Measurements from ENCODE around the gene COX20. TPM values are rescaled to one million over a fixed set of nuclear protein-coding genes. Genes with fewer than 3 reads are reported as not detected.

The COX20 gene
- total and polyA plus RNA-seq, 2 of the 13 experiments (the other 11 are each of a cell fraction or from before 2014, with no cell fraction given), result 34.4 to 95.8 TPM

DNA sequence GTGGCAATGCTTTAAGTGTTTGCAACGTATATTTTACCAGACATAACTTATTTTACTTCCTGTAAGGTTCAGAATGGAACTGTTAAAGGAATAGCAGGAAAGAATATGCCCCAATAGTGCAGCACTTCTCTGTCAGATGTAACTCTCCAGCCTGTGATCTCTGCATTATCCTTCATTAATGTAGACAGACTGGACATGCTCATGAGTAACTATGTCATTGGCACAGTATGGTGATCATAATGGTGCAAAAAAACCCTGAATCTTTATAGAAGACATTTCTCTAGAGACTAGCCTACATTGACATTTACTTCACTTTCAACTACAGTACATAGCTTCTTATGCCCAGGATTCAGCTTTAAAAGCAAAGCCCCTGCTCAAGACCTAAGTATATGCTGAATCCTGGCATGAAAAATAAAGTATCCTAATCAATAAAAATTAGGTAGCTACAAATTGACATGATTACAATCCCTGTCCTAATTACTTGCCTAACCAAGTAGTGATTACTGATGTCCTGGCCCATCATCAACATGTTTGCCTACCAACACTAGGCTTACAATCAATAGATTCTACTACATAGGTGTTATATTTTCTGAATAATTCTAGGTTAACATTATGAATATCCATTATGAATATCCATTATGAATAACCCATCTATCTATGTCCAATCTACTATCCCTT is 13.9 kb downstream of the COX20 start:
- ATAC-seq, result peak; percentile 19
- Histone ChIP-seq H2AFZ (ENCODE audit: low read length) (no peak overlapping the region), H3K79me2 (ENCODE audit: insufficient read depth, low read length) (peaks cover 5% of the 10 kb centered on the region), H4K20me1 (ENCODE audit: insufficient read depth, low read length) (peaks cover 6% of the 10 kb centered on the region), H3K27me3 (ENCODE audit: control insufficient read depth in 1 of 2, insufficient read depth in 2 of 2, low read length in 2 of 2) (no peaks in the 10 kb centered on the region), H3K27ac (ENCODE audit: extremely low read length, insufficient read depth, low read length) (peak overlapping the region; percentile 6), H3K9ac (ENCODE audit: insufficient read depth, low read depth, low read length) (no peak overlapping the region), H3K4me1 (ENCODE audit: insufficient read depth, low read length) (peaks cover 10% of the 10 kb centered on the region; the same call in 1 of the 2 replicates), H3K36me3 (replicated peaks in 1 of 2; ENCODE audit: control insufficient read depth in 1 of 2, insufficient read depth in 2 of 2, low read length in 2 of 2) (peaks cover 3 to 46% of the 10 kb centered on the region in 2 experiments), H3K9me3 (ENCODE audit: low read length) (no peaks in the 10 kb centered on the region), H3K4me2 (ENCODE audit: low read depth, low read length) (no peak overlapping the region), H3K4me3 (replicated peaks in 1 of 3; ENCODE audit: insufficient read depth in 1 of 3, low read depth in 2 of 3, low read length in 3 of 3) (no peak overlapping the region)
- WGBS (ENCODE audit: low lambda C conversion rate), result 97% methylated on average over 1 of the region's 1 CpG
- intact Hi-C loops (cut with micrococcal nuclease; ENCODE audit: unreplicated experiment), result no loop called here
- POLR2A ChIA-PET, result interaction anchor here (0.7 to 3.9 kb wide), 3 partner anchors 13 to 120 kb away, joined by 3 to 27 read pairs (median 14); partner anchors contain the start of gene COX20
- DNase-seq (ENCODE audit: low spot score), result no peak
- BruUV-seq (replicated peaks), result no TSS peak
- no peak for FAIRE-seq
- CTCF ChIA-PET (ENCODE audit: low intra/inter-chr PET ratio, low total read pairs), result no interaction called here
- in situ Hi-C loops (cut with HindIII; ENCODE audit: extremely low pct_ligation_motif_present, low pct_unique_long_range_greater_than_20kb), result no loop called here
- TF ChIP-seq, protein P1, sequence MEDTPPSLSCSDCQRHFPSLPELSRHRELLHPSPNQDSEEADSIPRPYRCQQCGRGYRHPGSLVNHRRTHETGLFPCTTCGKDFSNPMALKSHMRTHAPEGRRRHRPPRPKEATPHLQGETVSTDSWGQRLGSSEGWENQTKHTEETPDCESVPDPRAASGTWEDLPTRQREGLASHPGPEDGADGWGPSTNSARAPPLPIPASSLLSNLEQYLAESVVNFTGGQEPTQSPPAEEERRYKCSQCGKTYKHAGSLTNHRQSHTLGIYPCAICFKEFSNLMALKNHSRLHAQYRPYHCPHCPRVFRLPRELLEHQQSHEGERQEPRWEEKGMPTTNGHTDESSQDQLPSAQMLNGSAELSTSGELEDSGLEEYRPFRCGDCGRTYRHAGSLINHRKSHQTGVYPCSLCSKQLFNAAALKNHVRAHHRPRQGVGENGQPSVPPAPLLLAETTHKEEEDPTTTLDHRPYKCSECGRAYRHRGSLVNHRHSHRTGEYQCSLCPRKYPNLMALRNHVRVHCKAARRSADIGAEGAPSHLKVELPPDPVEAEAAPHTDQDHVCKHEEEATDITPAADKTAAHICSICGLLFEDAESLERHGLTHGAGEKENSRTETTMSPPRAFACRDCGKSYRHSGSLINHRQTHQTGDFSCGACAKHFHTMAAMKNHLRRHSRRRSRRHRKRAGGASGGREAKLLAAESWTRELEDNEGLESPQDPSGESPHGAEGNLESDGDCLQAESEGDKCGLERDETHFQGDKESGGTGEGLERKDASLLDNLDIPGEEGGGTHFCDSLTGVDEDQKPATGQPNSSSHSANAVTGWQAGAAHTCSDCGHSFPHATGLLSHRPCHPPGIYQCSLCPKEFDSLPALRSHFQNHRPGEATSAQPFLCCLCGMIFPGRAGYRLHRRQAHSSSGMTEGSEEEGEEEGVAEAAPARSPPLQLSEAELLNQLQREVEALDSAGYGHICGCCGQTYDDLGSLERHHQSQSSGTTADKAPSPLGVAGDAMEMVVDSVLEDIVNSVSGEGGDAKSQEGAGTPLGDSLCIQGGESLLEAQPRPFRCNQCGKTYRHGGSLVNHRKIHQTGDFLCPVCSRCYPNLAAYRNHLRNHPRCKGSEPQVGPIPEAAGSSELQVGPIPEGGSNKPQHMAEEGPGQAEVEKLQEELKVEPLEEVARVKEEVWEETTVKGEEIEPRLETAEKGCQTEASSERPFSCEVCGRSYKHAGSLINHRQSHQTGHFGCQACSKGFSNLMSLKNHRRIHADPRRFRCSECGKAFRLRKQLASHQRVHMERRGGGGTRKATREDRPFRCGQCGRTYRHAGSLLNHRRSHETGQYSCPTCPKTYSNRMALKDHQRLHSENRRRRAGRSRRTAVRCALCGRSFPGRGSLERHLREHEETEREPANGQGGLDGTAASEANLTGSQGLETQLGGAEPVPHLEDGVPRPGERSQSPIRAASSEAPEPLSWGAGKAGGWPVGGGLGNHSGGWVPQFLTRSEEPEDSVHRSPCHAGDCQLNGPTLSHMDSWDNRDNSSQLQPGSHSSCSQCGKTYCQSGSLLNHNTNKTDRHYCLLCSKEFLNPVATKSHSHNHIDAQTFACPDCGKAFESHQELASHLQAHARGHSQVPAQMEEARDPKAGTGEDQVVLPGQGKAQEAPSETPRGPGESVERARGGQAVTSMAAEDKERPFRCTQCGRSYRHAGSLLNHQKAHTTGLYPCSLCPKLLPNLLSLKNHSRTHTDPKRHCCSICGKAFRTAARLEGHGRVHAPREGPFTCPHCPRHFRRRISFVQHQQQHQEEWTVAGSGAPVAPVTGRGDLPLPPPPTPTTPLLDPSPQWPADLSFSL (CRISPR knock-in tag; IDR thresholded peaks at IDR 0.05), result no peak
- TF ChIP-seq ZNF251 (CRISPR knock-in tag; IDR thresholded peaks at IDR 0.05) (no peak), ZNF20 (CRISPR knock-in tag; IDR thresholded peaks at IDR 0.05) (no peak), POLR2AphosphoS2 (IDR thresholded peaks at IDR 0.05; ENCODE audit: low read depth, low read length) (peak; percentile 75), ARHGAP35 (CRISPR knock-in tag; IDR thresholded peaks at IDR 0.05; ENCODE audit: borderline replicate concordance) (no peak), MZF1 (CRISPR knock-in tag; IDR thresholded peaks at IDR 0.05; ENCODE audit: borderline replicate concordance) (no peak), SNAPC2 (CRISPR knock-in tag; IDR thresholded peaks at IDR 0.05) (no peak), NBN (conservative IDR thresholded peaks at IDR 0.05) (no peak), ZNF768 (CRISPR knock-in tag; IDR thresholded peaks at IDR 0.05) (no peak), RARA (CRISPR knock-in tag; IDR thresholded peaks at IDR 0.05) (no peak), ZNF703 (CRISPR knock-in tag; IDR thresholded peaks at IDR 0.05; ENCODE audit: borderline replicate concordance) (no peak), SOX6 (IDR thresholded peaks at IDR 0.05) (no peak), SOX6 (CRISPR knock-in tag; IDR thresholded peaks at IDR 0.05) (no peak), ZNF615 (CRISPR knock-in tag; IDR thresholded peaks at IDR 0.05; ENCODE audit: borderline replicate concordance) (no peak), RFX1 (IDR thresholded peaks at IDR 0.05) (no peak), ZNF589 (CRISPR knock-in tag; conservative IDR thresholded peaks at IDR 0.05) (no peak), ZNF33B (CRISPR knock-in tag; IDR thresholded peaks at IDR 0.05) (no peak)
- TF ChIP-seq, protein P2, sequence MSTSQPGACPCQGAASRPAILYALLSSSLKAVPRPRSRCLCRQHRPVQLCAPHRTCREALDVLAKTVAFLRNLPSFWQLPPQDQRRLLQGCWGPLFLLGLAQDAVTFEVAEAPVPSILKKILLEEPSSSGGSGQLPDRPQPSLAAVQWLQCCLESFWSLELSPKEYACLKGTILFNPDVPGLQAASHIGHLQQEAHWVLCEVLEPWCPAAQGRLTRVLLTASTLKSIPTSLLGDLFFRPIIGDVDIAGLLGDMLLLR (CRISPR knock-in tag; IDR thresholded peaks at IDR 0.05), result no peak
- TF ChIP-seq, protein P3, sequence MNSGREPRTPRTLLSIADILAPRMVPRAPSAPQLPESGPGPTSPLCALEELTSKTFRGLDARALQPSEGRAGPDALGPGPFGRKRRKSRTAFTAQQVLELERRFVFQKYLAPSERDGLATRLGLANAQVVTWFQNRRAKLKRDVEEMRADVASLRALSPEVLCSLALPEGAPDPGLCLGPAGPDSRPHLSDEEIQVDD (CRISPR knock-in tag; IDR thresholded peaks at IDR 0.05; ENCODE audit: borderline replicate concordance), result no peak

Measured in HepG2 (cell line).